ENCODE results near the gene SNX9.
"Not testable (repeated sequence)": the region's sequence is repeated elsewhere in the genome, so short reads cannot be mapped to it uniquely, and the experiment has no call there.

SNX9 gene

GRCh38 chr6:157823001-157823527 lies at the start of gene SNX9:
Gene SNX9, plus strand, starts transcription at chr6:157823246. Its CDS starts 189 bp downstream, at chr6:157823435.
- peak; percentile 41 to 53 for DNase-seq (ENCODE audit: low read depth in 2 of 2)

- DNase-seq (ENCODE audit: low read depth in 2 of 2) = no peak
Observed at GRCh38 chr6:157773248-157773773, 49.7 kb upstream of the SNX9 start.

DNA sequence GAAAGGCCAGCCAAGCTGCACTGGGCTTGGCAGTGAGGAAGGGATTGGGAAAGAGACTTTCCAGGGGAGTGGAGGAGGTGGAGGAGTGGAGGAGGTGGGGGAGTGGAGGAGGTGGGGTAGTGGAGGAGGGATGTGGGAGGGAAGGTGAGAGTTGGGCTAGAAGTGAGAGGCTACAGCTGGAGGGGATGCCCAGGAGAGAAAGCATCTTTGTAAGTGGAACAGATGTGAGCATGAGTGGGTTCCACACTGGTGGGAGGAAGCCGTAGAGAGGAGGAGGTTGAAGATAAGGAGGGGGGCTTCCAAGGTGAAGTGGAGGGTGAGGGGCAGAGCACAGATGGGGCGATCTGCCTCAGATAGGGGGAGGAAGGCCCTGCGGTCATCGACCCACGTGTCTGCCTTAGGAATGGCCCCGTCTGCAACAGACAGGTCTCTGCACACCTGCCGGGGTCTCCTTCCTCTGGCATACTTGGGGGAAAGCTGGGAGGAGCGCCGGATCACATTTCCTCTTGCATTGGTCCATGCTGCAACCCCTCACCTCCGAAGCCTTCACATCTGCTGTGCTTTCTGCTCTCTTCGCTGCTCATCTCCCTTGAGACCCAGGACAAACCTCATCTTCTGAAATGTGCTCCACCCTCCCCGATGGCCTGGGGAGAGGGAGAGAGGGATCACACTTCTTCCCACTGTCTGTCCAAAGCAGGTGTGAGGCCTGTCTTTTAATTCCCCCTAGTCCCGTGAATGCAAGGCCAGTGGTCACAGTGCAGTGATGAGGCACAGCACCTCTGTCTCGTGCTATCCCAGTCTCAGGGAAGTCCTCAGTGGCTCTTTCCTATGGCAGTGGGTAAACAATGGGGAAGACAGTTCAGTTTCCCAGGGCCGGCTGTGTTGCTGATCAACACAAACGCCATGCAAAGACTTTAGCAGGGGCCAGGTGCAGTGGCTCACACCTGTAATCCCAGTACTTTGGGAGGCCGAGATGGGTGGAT lies 48.6 kb upstream of the SNX9 start:
- no peak for DNase-seq (ENCODE audit: low read depth in 2 of 2)

DNA sequence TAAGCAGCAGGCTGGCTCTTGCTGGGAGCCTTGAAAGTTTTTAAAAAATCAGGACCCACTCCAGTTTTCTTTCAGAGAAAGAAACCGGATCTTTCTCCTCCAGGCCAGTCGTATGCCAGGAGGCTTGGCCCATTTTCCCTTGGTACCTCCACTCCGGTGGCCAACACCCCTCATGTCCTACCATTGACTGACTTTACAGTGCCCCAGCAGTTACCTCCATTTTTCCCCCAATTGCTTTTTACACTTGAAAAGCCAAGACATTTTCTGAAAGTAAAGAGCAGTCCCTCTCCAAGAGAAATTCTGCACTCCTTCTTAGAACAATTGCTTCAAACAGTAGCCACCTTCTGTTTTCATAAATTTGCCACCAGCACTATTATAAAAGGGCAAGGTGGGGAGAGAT lies 47.7 kb upstream of the SNX9 start:
- DNase-seq (ENCODE audit: low read depth in 2 of 2) = no peak

- DNase-seq (ENCODE audit: low read depth in 2 of 2) = no peak
Observed at GRCh38 chr6:157777344-157777743, 45.7 kb upstream of the SNX9 start.

- DNase-seq (ENCODE audit: low read depth in 2 of 2) = no peak
Observed at GRCh38 chr6:157778719-157779118, 44.3 kb upstream of the SNX9 start.

- no peak for DNase-seq (ENCODE audit: low read depth in 2 of 2)
Observed at GRCh38 chr6:157779705-157780604, 43.1 kb upstream of the SNX9 start.

DNA sequence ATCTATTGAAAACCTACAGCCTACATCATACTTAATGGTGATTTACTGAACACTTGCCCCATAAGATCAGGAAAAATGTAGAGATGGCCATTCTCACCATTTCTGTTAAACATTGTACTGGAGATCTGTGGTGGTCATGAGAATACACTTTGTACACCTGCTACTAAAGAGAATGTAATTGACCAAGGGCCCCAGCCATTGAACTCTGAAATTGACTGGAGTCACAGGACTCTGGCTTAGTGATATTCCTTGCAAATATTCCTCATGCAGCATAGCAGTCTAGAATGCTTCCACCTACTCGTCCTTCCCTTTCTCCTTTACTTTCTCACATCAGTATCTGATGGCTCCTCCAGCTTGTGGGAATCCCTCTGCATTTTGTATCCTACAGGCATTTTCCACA lies 37.4 kb upstream of the SNX9 start:
- no peak for DNase-seq (ENCODE audit: low read depth in 2 of 2)

DNA sequence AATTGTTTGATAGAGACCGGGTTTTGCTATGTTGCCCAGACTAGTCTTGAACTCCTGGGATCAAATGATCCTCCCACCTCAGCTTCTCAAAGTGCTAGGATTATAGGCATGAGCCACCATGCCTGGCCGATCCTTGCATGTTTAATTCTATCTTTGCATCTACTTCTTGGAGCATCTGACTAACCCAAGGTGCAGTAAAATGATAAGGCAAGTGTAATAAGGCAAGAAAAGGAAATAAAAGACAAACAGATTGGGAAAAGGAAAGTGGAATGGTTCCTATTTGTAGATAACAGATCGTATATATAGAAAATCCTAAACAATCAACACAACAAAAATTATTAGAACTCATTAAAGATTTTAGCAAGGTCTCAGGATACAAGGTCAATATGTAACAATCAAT lies 36.8 kb upstream of the SNX9 start:
- no peak for DNase-seq (ENCODE audit: low read depth in 2 of 2)

- no peak for DNase-seq (ENCODE audit: low read depth in 2 of 2)
Observed at GRCh38 chr6:157787080-157787479, 36.0 kb upstream of the SNX9 start.

- DNase-seq (ENCODE audit: low read depth in 2 of 2) = no peak
Observed at GRCh38 chr6:157788180-157788579, 34.9 kb upstream of the SNX9 start.

DNA sequence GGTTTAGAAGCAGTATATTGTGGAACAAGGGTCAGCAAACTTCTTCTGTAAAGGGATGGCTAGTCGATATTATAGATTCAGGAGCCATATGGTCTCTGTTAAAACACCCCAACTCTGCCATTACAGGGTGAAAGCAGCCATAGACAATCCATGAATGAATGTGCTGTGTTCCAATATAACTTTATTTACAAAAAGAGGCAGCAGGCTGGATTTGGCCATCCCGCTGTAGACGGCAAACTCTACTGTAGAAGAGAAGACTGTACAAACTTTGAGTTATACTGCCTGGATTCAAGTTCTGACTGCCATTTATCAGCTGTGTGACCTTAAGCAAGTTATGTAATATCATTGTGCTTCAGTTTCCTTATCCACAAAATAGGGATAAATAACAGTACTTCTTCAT lies 33.7 kb upstream of the SNX9 start:
- no peak for DNase-seq (ENCODE audit: low read depth in 2 of 2)

DNA sequence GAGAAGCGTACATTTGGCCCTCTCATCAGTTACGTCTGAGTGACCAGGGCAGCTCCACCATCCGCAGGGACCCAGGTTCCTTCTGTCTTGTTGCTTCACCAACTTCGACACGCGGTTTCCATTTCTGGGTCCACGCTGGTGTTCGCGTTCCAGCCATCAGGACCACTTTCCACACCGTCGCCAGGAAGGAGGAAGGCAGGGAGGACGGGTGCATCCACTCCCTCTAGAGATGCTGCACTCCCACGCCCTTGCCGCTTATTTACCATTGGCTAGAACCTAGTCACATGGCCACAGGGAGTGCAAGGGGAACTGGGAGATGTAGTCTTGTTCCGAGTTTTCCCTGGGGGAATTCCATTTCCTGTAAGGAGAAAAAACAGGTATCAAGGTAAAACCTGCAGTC lies 33.2 kb upstream of the SNX9 start:
- DNase-seq (ENCODE audit: low read depth in 2 of 2) = no peak

- DNase-seq (ENCODE audit: low read depth in 2 of 2) = no peak
Observed at GRCh38 chr6:157790548-157791160, 32.4 kb upstream of the SNX9 start.

DNA sequence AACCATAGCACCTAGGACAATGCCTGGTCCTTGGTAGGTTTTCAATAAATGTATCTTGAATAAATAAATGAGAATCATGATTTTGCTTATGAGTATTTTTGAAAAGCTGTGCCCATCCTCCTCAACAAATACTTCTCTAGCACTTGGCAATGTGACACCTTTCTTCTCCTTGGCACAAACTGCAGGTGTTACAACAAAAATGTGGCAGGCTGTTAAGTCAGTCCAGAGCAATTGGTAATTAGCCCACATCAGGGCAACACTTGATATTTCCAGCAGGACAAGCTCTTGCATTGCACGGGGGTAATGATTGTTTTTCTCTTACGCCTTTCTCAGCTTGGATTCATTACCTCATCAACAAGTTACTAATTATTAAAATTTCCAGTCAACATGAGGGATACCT lies 31.6 kb upstream of the SNX9 start:
- DNase-seq (ENCODE audit: low read depth in 2 of 2) = no peak

DNA sequence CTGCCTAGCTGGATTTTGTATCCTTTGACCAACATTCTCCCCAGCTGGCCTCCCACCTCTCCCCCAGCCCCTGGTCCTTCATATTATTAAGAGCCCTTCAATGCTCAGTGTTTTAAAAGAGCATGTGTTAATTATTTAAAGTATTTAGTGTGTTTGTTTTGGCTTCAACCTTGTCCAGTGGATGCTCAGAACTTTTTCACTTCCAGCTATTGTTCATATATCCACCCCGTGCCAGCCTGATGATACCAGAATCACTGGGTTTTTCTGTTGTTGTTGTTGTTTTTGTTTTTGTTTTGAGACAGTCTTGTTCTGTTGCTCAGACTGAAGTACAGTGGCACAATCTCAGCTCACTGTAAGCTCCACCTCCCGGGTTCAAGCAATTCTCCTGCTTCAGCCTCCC lies 30.4 kb upstream of the SNX9 start:
- no peak for DNase-seq (ENCODE audit: low read depth in 2 of 2)

GRCh38 chr6:157794012-157794411 lies 29.0 kb upstream of the SNX9 start:
- not testable (repeated sequence) for DNase-seq (ENCODE audit: low read depth in 2 of 2)

DNA sequence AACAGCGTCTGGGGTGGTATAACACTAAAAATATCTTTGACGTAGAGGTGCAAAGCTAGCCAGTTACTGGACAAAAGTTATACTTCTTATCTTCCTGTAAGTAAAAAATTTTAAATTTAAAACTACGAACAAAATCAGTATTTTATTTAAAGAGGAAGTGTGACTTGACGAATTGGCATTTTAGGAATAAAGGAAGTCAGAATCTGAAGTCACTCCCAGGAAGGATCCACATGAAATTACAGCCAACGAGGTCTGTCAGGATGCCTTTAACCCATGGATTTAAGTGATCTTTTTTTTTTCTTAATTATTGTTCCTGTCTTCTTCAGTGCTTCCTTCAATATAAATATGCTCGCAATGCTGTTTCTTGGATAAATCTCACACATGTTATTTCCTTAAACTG lies 27.2 kb upstream of the SNX9 start:
- no peak for DNase-seq (ENCODE audit: low read depth in 2 of 2)

DNA sequence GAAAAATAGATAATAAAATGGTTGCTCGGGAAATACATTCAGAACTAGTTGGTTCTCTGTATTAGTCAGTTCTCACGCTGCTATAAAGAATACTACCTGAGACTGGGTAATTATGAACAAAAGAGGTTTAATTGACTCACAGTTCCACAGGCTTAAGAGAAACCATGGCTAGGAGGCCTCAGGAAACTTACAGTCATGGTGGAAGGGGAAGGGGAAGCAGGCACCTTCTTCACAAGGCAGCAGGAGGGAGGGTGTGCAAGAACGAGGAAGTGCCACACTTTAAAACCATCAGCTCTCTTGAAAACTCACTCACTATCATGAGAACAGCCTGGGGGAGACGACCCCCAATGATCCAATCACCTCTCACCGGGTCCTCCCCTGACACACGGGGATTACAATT lies 24.2 kb upstream of the SNX9 start:
- DNase-seq (ENCODE audit: low read depth in 2 of 2) = no peak

- DNase-seq (ENCODE audit: low read depth in 2 of 2) = not testable (repeated sequence)
Observed at GRCh38 chr6:157799561-157799960, 23.5 kb upstream of the SNX9 start.

GRCh38 chr6:157800420-157801237 lies 22.4 kb upstream of the SNX9 start:
- DNase-seq (ENCODE audit: low read depth in 2 of 2) = peak in 1 of 2 donors; percentile 14
